HG03139 (cell line): ENCODE measurements around the gene TIMM8B.
"Not testable (repeated sequence)": the region's sequence is repeated elsewhere in the genome, so short reads cannot be mapped to it uniquely, and the experiment has no call there.

ENCODE experiments used
- ATAC-seq: cut with Tn5 transposase; IDR thresholded peaks from one replicate; pipeline ENCODE4 v1.9.1; 2021; ENCODE audit not compliant: unreplicated experiment

The TIMM8B gene

DNA sequence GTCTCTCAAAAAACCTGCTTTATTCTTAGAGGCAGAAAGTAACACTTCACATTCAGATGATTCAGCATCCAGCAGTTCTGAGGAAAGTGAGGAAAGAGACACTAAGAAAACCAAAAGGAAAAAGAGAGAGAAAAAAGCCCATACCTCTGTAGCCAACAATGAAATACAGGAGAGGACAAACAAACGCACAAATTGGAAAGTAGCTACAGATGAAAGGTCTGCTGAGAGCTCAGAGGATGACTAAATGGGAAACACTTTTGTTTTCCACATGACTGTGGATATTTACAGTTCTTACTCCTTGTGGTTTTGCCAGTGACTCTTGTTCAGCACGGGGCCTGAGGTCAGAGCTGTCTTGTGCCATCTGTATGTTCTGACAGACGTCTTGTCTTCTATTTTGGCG lies 3.8 kb downstream of the TIMM8B start:
- no peak for ATAC-seq

DNA sequence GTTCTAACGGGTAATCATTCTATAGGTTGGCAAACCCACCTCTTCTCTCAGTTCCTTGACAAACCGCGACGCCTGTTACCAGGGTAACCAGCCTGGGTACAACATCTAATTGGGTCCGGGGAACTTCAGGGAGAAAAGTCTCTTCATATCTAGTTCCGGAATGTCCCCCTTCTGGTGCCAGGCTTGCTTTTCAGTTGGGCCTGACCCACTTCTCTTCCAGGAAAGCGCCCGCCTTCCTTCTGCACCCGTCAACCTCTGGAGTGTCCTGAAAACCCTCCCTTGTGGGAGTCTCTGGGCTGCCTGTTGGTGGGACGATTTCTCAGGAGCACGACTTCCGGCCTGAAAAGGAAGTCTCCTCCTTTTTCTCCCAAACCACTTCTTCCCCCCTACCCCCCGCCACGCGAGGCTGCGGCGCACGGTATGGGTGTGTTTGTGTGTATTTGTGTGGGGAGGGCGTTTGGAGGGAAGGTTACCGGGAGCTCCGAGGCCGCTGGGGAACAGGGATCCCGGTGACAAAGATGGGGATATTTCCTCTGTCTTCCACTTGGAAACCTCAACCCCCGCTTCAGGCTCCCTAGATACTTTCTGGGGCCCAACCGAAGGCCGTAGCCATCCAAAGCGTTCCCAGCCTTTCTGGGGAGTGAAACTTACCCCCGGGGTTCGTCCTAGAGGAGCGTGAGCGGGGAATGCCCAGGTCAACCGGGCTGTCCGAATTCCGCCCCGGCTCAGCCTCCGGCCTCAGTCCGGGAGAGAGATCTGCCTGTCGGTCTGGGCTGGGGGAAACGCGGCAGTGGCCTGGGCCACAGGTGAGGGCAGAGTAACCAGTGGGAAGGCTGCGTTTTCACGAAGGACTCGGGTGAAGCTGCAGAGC lies 12.4 kb downstream of the TIMM8B start, which contains the start of the genes NKAPD1 and PIH1D2:
TSS of gene NKAPD1 (plus strand) at position 359 of the 871 bp plus-strand sequence. CDS start 1,276 bp downstream, outside the sequence.
TSS of gene PIH1D2 (minus strand) at position 77 of the 871 bp plus-strand sequence. CDS start 843 bp downstream, outside the sequence.
- peak; percentile 73 for ATAC-seq

GRCh38 chr11:112062923-112063322 lies 23.6 kb downstream of the TIMM8B start:
- no peak for ATAC-seq

DNA sequence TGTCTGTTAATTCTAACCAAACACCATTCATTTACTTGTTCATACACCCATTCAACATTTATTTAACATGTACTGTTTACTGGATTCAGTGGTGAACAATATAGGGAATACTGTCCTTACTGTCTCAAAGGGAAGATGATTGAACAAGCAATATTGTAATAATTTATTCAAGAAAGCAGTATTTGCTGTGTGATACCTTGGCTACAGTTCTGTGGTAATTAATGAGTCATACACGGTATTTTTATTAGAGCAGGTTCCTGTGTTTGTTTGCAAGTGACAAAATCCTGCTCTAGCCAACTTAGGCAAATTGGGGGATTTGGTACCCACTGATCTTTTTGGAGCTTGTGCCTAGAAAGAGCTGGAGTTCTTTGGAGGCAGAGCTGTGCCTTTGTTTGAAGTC lies 28.5 kb downstream of the TIMM8B start:
- ATAC-seq: no peak

- ATAC-seq: no peak
Observed at GRCh38 chr11:112057170-112057569, 29.4 kb downstream of the TIMM8B start.

DNA sequence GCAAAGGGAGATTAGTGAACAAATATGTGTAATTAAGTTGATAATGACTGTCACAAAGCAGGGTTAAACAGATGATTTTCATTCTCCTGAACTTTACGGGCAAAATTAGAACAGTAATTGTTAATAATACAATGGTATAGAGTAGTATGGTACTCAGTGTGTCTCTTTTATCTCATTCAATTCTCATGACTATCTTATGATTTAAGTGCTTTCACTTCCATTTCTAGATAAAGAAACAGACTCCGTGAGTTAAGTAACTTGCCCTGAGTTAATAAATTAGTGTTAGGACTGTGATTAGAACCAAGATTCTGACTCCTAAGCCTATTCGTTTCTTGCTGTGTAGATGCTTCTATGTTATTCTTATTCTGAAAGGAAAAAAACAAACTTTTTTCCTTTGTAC lies 34.8 kb downstream of the TIMM8B start:
- ATAC-seq: no peak

DNA sequence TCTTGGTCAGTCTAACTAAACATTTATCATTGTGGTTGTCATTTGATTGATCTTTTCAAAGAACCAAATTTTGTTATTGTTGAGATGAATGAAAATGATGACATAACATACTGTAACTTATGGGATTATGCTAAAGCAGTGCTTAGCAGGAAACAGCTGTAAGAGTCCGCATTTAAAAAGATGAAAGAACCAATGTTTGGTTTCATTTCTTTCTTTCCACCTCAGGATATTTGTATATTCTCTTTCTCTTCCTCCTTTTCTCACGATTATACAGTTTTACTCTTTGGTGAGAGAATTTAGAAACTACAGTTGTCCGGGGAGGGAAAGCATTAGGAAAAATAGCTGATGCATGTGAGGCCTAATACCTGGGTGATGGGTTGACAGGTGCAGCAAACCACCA lies 35.8 kb downstream of the TIMM8B start:
- ATAC-seq: peak; percentile 77

DNA sequence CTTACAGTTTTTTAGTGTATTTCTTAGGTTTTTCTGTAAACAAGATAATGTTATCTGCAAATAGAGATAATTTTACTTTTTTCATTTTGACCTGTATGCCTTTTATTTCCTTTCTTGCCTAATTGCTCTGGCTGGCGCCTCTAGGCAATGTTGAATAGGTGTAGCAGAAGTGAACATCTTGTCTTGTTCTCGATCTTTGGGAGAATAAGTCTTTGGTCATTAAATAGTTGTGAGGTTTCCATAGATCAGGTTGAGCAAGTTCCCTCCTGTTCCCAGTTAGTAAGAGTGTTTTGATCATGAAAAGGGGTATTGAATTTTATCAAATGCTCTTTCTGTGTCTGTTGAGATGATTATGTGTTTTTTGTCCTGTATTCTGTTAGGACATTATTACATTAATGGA lies 36.8 kb downstream of the TIMM8B start:
- ATAC-seq: no peak

- not testable (repeated sequence) for ATAC-seq
Observed at GRCh38 chr11:112048256-112048655, 38.3 kb downstream of the TIMM8B start.

DNA sequence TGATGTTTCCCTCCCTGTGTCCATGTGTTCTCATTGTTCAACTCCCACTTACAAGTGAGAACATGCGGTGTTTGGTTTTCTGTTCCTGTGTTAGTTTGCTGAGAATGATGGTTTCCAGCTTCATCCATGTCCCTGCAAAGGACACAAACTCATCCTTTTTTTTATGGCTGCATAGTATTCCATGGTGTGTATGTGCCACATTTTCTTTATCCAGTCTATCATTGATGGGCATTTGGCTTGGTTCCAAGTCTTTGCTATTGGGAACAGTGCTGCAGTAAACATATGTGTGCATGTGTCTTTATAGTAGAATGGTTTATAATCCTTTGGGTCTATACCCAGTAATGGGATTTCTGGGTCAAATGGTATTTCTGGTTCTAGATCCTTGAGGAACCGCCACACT lies 39.9 kb downstream of the TIMM8B start:
- not testable (repeated sequence) for ATAC-seq

DNA sequence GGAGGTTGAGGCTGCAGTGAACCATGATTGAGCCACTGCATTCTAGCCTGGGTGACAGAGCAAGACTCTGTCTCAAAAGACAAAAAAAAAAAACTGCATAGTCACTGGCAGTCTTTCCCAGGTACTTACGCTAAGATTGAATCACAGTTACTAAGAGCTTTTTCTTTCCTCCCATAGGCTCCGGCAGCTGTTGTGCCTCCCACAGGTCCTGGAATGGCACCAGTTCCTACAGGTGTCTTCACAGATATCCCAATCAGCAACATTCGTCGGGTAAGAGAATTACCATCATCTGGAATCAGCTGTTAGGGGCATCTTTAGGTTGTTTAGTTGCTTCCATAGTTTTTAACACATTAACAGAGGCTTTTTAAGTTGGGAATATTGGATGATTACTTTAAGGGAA lies 41.6 kb downstream of the TIMM8B start:
- ATAC-seq: no peak

GRCh38 chr11:112042961-112043304 lies 43.6 kb downstream of the TIMM8B start:
- no peak for ATAC-seq

GRCh38 chr11:112042161-112042960 lies 44.2 kb downstream of the TIMM8B start:
- ATAC-seq: no peak

DNA sequence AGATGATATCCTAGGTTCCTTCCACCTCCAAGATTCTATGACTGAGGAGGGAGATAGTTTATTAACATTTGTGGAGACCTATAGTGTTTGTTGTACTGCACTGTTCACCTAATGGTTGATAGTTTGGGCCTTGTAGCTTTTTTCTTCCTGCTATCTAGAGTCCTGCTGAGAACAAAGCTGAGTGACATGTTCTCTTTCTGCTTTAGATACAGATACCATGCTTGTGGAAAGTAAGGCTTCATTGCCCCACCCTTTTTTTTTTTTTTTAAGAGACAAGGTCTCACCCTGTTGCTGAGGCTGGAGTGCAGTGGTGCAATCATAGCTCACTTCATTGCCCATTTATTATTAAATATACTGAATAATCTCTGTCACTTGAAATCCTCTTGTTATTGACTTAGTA lies 49.0 kb downstream of the TIMM8B start:
- ATAC-seq: no peak
